ENCODE results near the gene SMG6. TPM values are rescaled to one million over a fixed set of nuclear protein-coding genes. Genes with fewer than 3 reads are reported as not detected.
"Not testable (repeated sequence)": the region's sequence is repeated elsewhere in the genome, so short reads cannot be mapped to it uniquely, and the experiment has no call there.

SMG6 gene
- polyA plus RNA-seq, 4 donors: 27.8 to 36.6 (median 31.2) TPM

GRCh38 chr17:2019723-2020122 lies 283.9 kb downstream of the SMG6 start:
- no peak for DNase-seq (ENCODE audit: low read depth in 4 of 4, low spot score in 2 of 4)

- no peak for DNase-seq (ENCODE audit: low read depth in 4 of 4, low spot score in 2 of 4)
Observed at GRCh38 chr17:2018716-2019510, 284.7 kb downstream of the SMG6 start.

DNA sequence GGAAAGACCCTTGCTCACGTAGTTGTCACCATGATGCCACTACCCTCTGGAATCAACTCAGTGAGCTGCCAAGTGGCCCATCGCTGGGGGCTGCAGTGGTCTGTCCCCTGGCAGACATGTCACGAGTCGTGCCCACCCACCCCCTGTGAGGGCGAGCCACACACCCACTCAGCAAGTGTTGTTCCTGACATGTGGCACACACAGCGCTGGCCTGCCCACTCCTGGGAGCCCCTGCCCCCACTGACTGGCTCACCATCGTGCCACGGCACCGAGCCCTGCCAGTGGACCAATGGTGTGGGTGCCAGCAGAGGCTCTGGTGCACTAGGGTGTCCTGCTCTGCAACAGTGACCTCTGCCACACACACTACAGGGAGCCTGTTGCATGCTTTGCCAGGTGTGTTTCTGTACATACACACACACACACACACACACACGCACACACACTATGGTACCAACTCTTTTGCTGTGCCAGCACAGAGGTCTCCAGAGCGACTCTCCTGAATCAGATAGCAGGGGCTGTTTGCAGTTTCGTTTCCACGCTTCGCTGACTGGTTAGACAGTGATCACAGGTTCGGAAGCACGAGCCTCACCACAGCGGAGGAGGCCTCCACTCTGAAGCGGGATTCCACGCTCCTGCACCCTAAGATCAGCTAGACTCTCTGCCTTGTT lies 286.2 kb downstream of the SMG6 start:
- DNase-seq (ENCODE audit: low read depth in 4 of 4, low spot score in 2 of 4): no peak

DNA sequence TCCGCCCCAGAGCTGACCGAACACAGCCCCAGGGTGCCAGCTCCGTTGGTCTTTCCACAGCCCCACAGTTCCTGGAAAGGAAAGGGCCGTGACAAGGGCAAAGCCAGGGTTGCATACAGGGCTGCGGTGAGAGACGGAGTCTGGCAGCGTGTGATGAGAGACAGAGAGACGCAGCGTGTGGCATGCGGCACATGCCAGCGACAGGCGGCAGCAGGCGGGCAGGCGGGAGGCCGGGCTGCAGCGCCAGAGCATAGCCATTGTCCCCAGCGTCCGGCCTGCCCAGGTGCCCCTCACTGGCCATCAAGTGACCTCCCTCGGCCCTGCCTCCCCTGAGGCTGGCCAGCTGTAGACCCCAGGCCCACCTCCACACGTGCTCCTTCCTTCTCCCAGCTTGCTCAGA lies 287.1 kb downstream of the SMG6 start:
- no peak for DNase-seq (ENCODE audit: low read depth in 4 of 4, low spot score in 2 of 4)

DNA sequence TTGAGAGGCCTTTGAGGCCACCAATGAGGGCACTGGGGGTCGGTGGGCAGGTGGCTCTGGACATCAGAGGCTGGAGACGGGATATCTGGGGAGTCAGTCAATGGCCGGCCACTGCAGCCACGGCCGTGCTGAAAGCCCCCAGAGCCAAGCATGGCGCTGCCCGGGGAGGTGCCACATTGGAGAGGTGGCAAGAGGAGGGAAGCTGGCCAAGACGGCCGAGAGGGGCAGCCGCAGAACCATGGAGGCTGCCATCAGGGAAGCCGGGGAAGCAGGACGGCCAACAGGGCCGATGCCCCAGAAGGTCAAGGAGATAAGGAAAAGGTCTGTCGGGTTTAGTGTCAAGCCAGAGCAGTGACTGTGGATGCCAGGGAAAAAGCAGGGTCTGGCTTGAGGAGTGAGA lies 288.3 kb downstream of the SMG6 start:
- DNase-seq (ENCODE audit: low read depth in 4 of 4, low spot score in 2 of 4): no peak

GRCh38 chr17:2013994-2014317 lies 289.6 kb downstream of the SMG6 start:
- no peak for DNase-seq (ENCODE audit: low read depth in 4 of 4, low spot score in 2 of 4)

DNA sequence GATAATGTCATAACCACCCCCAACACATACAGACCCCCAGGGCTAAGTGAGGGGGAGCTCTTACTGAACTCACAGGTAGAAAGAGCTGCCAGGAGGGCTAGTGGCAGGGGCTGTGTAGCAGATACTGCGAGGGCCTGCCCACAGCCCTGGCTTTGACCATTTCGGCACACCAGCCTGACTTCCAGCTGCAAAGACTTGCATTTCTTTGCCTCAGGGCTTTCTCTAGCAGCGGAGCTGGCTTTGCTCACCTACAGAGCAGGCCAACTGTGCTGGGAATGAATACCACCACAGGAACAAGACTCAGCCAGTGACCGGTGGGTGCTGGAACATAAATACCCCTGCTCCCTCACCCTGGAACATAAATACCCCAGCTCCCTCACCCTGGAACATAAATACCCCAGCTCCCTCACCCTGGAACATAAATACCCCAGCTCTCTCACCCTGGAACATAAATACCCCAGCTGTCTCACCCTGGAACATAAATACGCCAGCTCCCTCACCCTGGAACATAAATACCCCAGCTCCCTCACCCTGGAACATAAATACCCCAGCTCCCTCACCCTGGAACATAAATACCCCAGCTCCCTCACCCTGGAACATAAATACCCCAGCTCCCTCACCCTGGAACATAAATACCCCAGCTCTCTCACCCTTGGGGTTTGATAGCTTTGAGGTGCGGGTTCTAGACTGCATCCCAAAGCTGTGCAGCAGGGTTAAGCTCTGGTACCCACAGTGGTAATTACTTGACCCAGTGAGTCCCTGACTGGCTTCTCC lies 290.2 kb downstream of the SMG6 start:
- not testable (repeated sequence) for DNase-seq (ENCODE audit: low read depth in 4 of 4, low spot score in 2 of 4)

GRCh38 chr17:2012499-2012898 lies 291.1 kb downstream of the SMG6 start:
- DNase-seq (ENCODE audit: low read depth in 4 of 4, low spot score in 2 of 4): no peak

DNA sequence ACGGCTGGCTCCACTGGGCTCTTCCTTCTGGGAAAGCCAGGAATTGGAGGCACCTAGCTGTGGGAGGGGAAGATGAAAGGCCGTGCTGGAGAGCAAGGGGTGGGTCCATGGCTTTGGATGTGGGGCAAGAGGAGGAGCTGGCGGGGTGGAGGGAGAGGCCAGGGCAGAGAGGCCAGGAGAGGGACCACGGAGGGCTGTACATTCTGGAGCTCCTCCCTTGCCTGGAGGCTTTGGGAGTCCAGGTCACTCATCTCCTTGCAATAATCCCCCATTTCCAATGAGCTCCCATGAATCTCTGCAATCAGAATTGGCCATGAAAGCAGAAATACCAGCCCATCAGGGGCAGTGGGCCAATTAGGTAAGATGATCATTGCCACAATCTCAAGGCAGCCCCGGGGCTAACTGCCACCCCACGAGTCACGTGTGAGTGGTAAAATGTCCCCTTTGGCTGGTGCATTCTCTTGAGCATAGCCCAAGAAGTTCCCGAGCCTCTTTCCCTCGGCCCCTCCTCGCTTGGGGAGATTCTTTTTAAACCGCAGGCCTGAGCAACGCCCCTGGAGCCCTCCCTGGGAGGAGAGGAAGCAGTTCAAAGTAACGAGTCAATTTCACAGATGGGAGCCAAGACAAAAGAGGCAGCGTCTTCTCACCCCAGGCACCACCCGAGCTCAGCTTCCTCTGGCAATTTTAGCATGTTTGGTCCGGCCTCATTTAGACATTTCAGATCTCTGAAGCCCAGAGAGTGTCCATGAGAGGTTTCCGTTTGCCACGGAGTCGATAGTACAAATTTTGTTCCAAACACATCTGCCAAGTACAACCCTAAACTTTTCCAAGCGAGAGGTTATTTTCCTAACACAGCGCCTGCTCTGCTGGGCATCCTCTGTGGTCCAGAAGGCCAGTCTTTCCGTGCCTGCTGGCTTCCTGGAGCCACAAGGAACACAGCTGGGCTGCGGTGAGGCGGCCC lies 291.9 kb downstream of the SMG6 start:
- no peak for DNase-seq (ENCODE audit: low read depth in 4 of 4, low spot score in 2 of 4)

Other genes starting within 250 kb of the SMG6 start
- gene HIC1, start 248.7 kb downstream of the SMG6 start, polyA plus RNA-seq (ENCODE audit: insufficient read length in 4 of 4): 10 to 100 TPM; 16.5 to 41.9 (median 24.8) TPM
- gene SRR, start 165 bp upstream of the SMG6 start, polyA plus RNA-seq (ENCODE audit: insufficient read length in 4 of 4): 10 to 100 TPM; 22.8 to 27.3 (median 25.0) TPM
- 10 to 100 TPM; 33.6 to 44.5 (median 38.5) TPM for gene TSR1, start 32.7 kb upstream of the SMG6 start, polyA plus RNA-seq (ENCODE audit: insufficient read length in 4 of 4)
- 10 to 100 TPM; 54.0 to 98.7 (median 75.1) TPM for gene SGSM2, start 33.7 kb upstream of the SMG6 start, polyA plus RNA-seq (ENCODE audit: insufficient read length in 4 of 4)
- gene MNT, start 97.3 kb upstream of the SMG6 start, polyA plus RNA-seq (ENCODE audit: insufficient read length in 4 of 4): 10 to 100 TPM; 11.3 to 23.0 (median 17.4) TPM
- gene METTL16, start 208.1 kb upstream of the SMG6 start, polyA plus RNA-seq (ENCODE audit: insufficient read length in 4 of 4): 10 to 100 TPM; 36.1 to 39.2 (median 37.8) TPM